Measurements from ENCODE around the gene CDH23.

- TF ChIP-seq RXRA (IDR thresholded peaks at IDR 0.05; ENCODE audit: insufficient read depth, low read depth, low read length), result no peak
- no peak for TF ChIP-seq SIN3A (conservative IDR thresholded peaks at IDR 0.05 in 1 of 2, IDR thresholded peaks at IDR 0.05 in 1 of 2; ENCODE audit: low read depth in 1 of 2, low read length in 2 of 2)
- TF ChIP-seq POLR2AphosphoS5 (IDR thresholded peaks at IDR 0.05; ENCODE audit: low read depth, low read length), result no peak
- TF ChIP-seq RFX5 (IDR thresholded peaks at IDR 0.05; ENCODE audit: borderline replicate concordance, low read depth, low read length), result no peak
- TF ChIP-seq TEAD4 (IDR thresholded peaks at IDR 0.05; ENCODE audit: low read depth, low read length), result no peak
- TF ChIP-seq CTCF (IDR thresholded peaks at IDR 0.05; ENCODE audit: control extremely low read depth in 1 of 3, insufficient read depth in 1 of 3, low read depth in 1 of 3, low read length in 3 of 3), result no peak
- TF ChIP-seq EP300 (IDR thresholded peaks at IDR 0.05; ENCODE audit: borderline replicate concordance in 1 of 2, low read depth in 2 of 2, low read length in 2 of 2), result no peak
These were observed 26.5 kb downstream of the CDH23 start for GRCh38 chr10:71423250-71423649.
